WTC11 (cell line): ENCODE measurements around the gene EVI2A. TPM values are rescaled to one million over a fixed set of nuclear protein-coding genes. Genes with fewer than 3 reads are reported as not detected.

Experiments
- ATAC-seq: fragments of 200-7000 bp; cut with Tn5 transposase; 2 replicates; pipeline ENCODE4 v1.10.0; 2021; ENCODE audit warnings: mild to moderate bottlenecking, moderate library complexity
- CTCF ChIA-PET: fragments of 300-600 bp; sonication (Branson Sonifier 250); formaldehyde crosslinking; loops from one replicate; lab custom pipeline; 2021; ENCODE audit warnings: antibody characterized with exemption; lab: Charles Lee
- POLR2A ChIA-PET: fragments of 350-600 bp; sonication (Branson Sonifier 250); formaldehyde crosslinking; loops from one replicate; lab custom pipeline; 2021; ENCODE audit warnings: antibody characterized with exemption; lab: Charles Lee
- DNase-seq: peaks from one replicate; pipeline ENCODE4 v3.0.0; 2021; ENCODE audit warnings: low spot score
- H3K27ac Mint-ChIP-seq: 2 replicates; pipeline ENCODE4 v1.8.0; 2021; ENCODE audit warnings: mixed read lengths
- H3K27me3 Mint-ChIP-seq: 2 replicates; pipeline ENCODE4 v1.8.0; 2021; ENCODE audit warnings: low read depth, mild to moderate bottlenecking, moderate library complexity, mixed read lengths
- H3K36me3 Mint-ChIP-seq: 2 replicates; pipeline ENCODE4 v1.8.0; 2021; ENCODE audit warnings: mixed read lengths
- H3K4me1 Mint-ChIP-seq: 2 replicates; pipeline ENCODE4 v1.8.0; 2022; ENCODE audit warnings: mixed read lengths
- H3K4me3 Mint-ChIP-seq: 2 replicates; pipeline ENCODE4 v1.8.0; 2021; ENCODE audit warnings: mild to moderate bottlenecking, moderate library complexity, mixed read lengths
- H3K9me3 Mint-ChIP-seq: 2 replicates; pipeline ENCODE4 v1.8.0; 2021; ENCODE audit warnings: mixed read lengths
- CREM ChIP-seq: sonication (generic); formaldehyde crosslinking; IDR thresholded peaks from 2 replicates; pipeline ENCODE4 v1.8.1; 2022; ENCODE audit warnings: mild to moderate bottlenecking, missing genetic modification reagents, moderate library complexity
- GRHL2 ChIP-seq: fragments of 250-450 bp; sonication (Bioruptor Pico); IDR thresholded peaks from 2 replicates; pipeline ENCODE4 v1.8.0; 2022; ENCODE audit warnings: mild to moderate bottlenecking, moderate library complexity; ENCODE audit not compliant: insufficient replicate concordance, severe bottlenecking
- IRF2 ChIP-seq: sonication (generic); formaldehyde crosslinking; IDR thresholded peaks from 2 replicates; pipeline ENCODE4 v1.8.0; 2022; ENCODE audit warnings: low read depth, missing genetic modification reagents, borderline replicate concordance
- JUN ChIP-seq: sonication (generic); formaldehyde crosslinking; IDR thresholded peaks from 2 replicates; pipeline ENCODE4 v1.8.0; 2023; ENCODE audit warnings: mild to moderate bottlenecking, missing genetic modification reagents
- KAT7 ChIP-seq: sonication (generic); formaldehyde crosslinking; IDR thresholded peaks from 2 replicates; pipeline ENCODE4 v1.8.1; 2023; ENCODE audit warnings: missing genetic modification reagents, mild to moderate bottlenecking, borderline replicate concordance
- NFYB ChIP-seq: sonication (generic); formaldehyde crosslinking; conservative IDR thresholded peaks from 2 replicates; pipeline ENCODE4 v1.8.0; 2022; ENCODE audit warnings: low read depth, missing genetic modification reagents
- TEAD1 ChIP-seq: sonication (generic); formaldehyde crosslinking; IDR thresholded peaks from 2 replicates; pipeline ENCODE4 v1.8.0; 2022; ENCODE audit warnings: mild to moderate bottlenecking, missing genetic modification reagents
- TEAD4 ChIP-seq: sonication (generic); formaldehyde crosslinking; IDR thresholded peaks from 2 replicates; pipeline ENCODE4 v1.8.0; 2022; ENCODE audit warnings: mild to moderate bottlenecking, missing genetic modification reagents
- ZNF263 ChIP-seq: sonication (generic); formaldehyde crosslinking; IDR thresholded peaks from 2 replicates; pipeline ENCODE4 v1.8.1; 2022; ENCODE audit warnings: low read depth, mild to moderate bottlenecking, moderate library complexity, missing genetic modification reagents
- ZNF423 ChIP-seq: fragments of 250-450 bp; sonication (Bioruptor Pico); IDR thresholded peaks from 2 replicates; pipeline ENCODE4 v2.1.2; 2022; ENCODE audit warnings: mild to moderate bottlenecking, moderate library complexity
- total RNA-seq: library from RNA; stranded (reverse); gene quantifications from 3 replicates; pipeline ENCODE4 v1.2.3, GENCODE V29; 2021
- TF ChIP-seq, protein P1 (sequence below): fragments of 250-450 bp; sonication (Bioruptor Pico); IDR thresholded peaks from 2 replicates; pipeline ENCODE4 v1.9.0; 2021; ENCODE audit warnings: mild to moderate bottlenecking, borderline replicate concordance
- TF ChIP-seq, protein P2 (sequence below): fragments of 250-450 bp; sonication (Bioruptor Pico); conservative IDR thresholded peaks from 2 replicates; pipeline ENCODE4 v1.9.0; 2021; ENCODE audit warnings: mild to moderate bottlenecking
- TF ChIP-seq, protein P3 (sequence below): sonication (generic); formaldehyde crosslinking; IDR thresholded peaks from 2 replicates; pipeline ENCODE4 v1.8.1; 2023; ENCODE audit warnings: mild to moderate bottlenecking, moderate library complexity, missing genetic modification reagents
- TF ChIP-seq, protein P4 (sequence below): sonication (generic); formaldehyde crosslinking; IDR thresholded peaks from 2 replicates; pipeline ENCODE4 v1.8.0; 2023; ENCODE audit warnings: mild to moderate bottlenecking, missing genetic modification reagents
- TF ChIP-seq, protein P5 (sequence below): sonication (generic); formaldehyde crosslinking; IDR thresholded peaks from 2 replicates; pipeline ENCODE4 v1.8.1; 2022; ENCODE audit warnings: missing genetic modification reagents, borderline replicate concordance

The EVI2A gene
- total RNA-seq, 1 experiment from 2014 or later = 0.15 TPM

DNA sequence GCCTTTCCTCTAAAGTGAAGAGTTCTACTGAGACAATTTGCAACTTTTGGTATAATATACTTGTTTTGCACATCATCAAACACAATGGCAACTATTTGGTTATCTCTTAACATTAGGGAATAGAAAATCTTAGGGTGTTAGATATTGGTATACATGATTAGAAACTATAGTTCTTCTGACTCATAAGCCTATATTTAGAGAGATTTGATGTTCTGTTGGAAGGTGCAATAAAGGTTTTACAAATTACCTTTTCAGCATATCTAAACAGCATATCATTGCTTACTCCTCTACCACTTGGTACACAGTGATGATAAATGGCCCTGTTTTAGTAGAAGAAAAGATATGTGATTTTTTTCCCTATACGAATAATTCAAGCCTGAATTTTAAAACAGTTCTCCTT is 13.8 kb downstream of the EVI2A start:
- no peaks in the 10 kb centered on the region for H3K27me3 Mint-ChIP-seq
- H3K4me3 Mint-ChIP-seq = no peak overlapping the region
- DNase-seq (no peak), ATAC-seq (no peak)
- H3K4me1 Mint-ChIP-seq = peaks cover 8% of the 10 kb centered on the region
- no peaks in the 10 kb centered on the region for H3K9me3 Mint-ChIP-seq
- ChIA-PET CTCF (no interaction called here), POLR2A (no interaction called here)
- H3K27ac Mint-ChIP-seq = no peak overlapping the region
- H3K36me3 Mint-ChIP-seq = no peaks in the 10 kb centered on the region
- TF ChIP-seq TEAD4 (CRISPR knock-in tag) (no peak), IRF2 (CRISPR knock-in tag) (no peak), CREM (CRISPR knock-in tag) (no peak), NFYB (CRISPR knock-in tag) (no peak), KAT7 (CRISPR knock-in tag) (no peak), GRHL2 (CRISPR knock-in tag) (no peak), JUN (CRISPR knock-in tag) (no peak), ZNF263 (CRISPR knock-in tag) (no peak), TEAD1 (CRISPR knock-in tag) (no peak), ZNF423 (no peak)
- TF ChIP-seq, protein P1, sequence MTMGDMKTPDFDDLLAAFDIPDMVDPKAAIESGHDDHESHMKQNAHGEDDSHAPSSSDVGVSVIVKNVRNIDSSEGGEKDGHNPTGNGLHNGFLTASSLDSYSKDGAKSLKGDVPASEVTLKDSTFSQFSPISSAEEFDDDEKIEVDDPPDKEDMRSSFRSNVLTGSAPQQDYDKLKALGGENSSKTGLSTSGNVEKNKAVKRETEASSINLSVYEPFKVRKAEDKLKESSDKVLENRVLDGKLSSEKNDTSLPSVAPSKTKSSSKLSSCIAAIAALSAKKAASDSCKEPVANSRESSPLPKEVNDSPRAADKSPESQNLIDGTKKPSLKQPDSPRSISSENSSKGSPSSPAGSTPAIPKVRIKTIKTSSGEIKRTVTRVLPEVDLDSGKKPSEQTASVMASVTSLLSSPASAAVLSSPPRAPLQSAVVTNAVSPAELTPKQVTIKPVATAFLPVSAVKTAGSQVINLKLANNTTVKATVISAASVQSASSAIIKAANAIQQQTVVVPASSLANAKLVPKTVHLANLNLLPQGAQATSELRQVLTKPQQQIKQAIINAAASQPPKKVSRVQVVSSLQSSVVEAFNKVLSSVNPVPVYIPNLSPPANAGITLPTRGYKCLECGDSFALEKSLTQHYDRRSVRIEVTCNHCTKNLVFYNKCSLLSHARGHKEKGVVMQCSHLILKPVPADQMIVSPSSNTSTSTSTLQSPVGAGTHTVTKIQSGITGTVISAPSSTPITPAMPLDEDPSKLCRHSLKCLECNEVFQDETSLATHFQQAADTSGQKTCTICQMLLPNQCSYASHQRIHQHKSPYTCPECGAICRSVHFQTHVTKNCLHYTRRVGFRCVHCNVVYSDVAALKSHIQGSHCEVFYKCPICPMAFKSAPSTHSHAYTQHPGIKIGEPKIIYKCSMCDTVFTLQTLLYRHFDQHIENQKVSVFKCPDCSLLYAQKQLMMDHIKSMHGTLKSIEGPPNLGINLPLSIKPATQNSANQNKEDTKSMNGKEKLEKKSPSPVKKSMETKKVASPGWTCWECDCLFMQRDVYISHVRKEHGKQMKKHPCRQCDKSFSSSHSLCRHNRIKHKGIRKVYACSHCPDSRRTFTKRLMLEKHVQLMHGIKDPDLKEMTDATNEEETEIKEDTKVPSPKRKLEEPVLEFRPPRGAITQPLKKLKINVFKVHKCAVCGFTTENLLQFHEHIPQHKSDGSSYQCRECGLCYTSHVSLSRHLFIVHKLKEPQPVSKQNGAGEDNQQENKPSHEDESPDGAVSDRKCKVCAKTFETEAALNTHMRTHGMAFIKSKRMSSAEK (CRISPR knock-in tag) = no peak
- TF ChIP-seq, protein P2, sequence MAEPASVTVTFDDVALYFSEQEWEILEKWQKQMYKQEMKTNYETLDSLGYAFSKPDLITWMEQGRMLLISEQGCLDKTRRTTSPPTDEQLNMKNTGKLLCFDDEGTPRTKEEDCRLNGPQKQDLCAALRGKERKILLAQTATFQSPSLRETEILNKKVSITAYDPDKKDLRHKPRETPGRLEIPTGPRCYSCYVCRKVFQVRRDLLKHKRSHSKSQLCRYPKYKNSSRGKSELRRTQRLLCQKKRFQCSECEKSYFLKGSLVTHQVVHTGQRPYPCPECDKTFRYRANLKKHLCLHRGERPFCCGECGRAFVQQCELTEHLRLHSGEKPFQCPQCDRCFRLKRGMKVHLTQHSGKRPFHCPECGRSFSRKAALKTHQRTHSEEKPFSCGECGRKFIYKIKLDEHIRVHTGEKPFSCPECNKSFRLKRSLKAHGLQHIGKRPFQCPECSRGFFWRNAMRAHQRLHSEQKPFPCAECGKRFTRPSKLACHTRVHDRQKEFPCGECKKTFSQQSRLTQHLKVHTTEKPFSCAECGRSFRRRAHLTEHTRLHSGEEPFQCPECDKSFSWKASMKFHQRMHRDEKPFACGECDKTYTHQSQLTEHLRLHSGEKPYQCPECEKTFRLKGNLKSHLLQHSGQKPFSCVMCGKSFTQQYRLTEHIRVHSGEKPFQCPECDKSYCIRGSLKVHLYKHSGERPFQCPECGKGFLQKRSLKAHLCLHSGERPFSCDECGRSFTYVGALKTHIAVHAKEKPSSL (CRISPR knock-in tag) = no peak
- TF ChIP-seq, protein P3, sequence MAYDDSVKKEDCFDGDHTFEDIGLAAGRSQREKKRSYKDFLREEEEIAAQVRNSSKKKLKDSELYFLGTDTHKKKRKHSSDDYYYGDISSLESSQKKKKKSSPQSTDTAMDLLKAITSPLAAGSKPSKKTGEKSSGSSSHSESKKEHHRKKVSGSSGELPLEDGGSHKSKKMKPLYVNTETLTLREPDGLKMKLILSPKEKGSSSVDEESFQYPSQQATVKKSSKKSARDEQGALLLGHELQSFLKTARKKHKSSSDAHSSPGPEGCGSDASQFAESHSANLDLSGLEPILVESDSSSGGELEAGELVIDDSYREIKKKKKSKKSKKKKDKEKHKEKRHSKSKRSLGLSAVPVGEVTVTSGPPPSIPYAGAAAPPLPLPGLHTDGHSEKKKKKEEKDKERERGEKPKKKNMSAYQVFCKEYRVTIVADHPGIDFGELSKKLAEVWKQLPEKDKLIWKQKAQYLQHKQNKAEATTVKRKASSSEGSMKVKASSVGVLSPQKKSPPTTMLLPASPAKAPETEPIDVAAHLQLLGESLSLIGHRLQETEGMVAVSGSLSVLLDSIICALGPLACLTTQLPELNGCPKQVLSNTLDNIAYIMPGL = no peak
- TF ChIP-seq, protein P4, sequence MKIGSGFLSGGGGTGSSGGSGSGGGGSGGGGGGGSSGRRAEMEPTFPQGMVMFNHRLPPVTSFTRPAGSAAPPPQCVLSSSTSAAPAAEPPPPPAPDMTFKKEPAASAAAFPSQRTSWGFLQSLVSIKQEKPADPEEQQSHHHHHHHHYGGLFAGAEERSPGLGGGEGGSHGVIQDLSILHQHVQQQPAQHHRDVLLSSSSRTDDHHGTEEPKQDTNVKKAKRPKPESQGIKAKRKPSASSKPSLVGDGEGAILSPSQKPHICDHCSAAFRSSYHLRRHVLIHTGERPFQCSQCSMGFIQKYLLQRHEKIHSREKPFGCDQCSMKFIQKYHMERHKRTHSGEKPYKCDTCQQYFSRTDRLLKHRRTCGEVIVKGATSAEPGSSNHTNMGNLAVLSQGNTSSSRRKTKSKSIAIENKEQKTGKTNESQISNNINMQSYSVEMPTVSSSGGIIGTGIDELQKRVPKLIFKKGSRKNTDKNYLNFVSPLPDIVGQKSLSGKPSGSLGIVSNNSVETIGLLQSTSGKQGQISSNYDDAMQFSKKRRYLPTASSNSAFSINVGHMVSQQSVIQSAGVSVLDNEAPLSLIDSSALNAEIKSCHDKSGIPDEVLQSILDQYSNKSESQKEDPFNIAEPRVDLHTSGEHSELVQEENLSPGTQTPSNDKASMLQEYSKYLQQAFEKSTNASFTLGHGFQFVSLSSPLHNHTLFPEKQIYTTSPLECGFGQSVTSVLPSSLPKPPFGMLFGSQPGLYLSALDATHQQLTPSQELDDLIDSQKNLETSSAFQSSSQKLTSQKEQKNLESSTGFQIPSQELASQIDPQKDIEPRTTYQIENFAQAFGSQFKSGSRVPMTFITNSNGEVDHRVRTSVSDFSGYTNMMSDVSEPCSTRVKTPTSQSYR (CRISPR knock-in tag) = no peak
- TF ChIP-seq, protein P5, sequence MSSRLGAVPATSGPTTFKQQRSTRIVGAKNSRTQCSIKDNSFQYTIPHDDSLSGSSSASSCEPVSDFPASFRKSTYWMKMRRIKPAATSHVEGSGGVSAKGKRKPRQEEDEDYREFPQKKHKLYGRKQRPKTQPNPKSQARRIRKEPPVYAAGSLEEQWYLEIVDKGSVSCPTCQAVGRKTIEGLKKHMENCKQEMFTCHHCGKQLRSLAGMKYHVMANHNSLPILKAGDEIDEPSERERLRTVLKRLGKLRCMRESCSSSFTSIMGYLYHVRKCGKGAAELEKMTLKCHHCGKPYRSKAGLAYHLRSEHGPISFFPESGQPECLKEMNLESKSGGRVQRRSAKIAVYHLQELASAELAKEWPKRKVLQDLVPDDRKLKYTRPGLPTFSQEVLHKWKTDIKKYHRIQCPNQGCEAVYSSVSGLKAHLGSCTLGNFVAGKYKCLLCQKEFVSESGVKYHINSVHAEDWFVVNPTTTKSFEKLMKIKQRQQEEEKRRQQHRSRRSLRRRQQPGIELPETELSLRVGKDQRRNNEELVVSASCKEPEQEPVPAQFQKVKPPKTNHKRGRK = no peak
